ENCODE results near the gene PDIA5.

- TF ChIP-seq POLR2AphosphoS5 (IDR thresholded peaks at IDR 0.05; ENCODE audit: borderline replicate concordance, low read depth, low read length) (no peak), EZH2 (IDR thresholded peaks at IDR 0.05) (no peak)
These were observed 55.2 kb downstream of the PDIA5 start for GRCh38 chr3:123122057-123122456.

Data from SK-N-MC (cell line).